HK-2 (cell line): ENCODE data around the gene FHOD3.
A peak's percentile ranks its signal among the peaks of the same experiment; 100 is the strongest.

Experiments
- DNase-seq: peaks from one replicate; pipeline ENCODE4 v3.0.0-alpha.2; 2018; ENCODE audit not compliant: unreplicated experiment

FHOD3 gene

DNA sequence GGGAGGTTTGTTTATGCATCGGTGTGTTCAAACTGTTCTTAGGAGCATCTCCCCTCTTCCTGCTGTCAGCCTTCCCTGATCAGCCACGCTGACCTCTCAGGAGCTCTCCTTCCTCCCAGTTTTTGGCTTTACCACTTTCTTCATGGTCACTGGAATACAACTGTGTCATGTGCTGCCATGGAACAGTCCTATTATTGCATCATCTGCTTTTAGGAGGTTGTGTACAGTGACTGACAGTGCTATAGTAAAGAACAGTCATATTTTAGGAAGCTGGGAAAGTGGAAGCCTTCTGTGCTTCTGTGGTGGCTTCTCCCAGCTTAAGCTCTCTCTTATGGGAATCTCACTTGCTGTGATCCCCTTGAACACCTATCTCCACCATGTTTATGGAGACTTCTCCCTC lies 365.8 kb downstream of the FHOD3 start:
- DNase-seq: no peak

GRCh38 chr18:36665952-36666351 lies 368.4 kb downstream of the FHOD3 start:
- no peak for DNase-seq

GRCh38 chr18:36667811-36668210 lies 370.3 kb downstream of the FHOD3 start:
- DNase-seq: no peak

DNA sequence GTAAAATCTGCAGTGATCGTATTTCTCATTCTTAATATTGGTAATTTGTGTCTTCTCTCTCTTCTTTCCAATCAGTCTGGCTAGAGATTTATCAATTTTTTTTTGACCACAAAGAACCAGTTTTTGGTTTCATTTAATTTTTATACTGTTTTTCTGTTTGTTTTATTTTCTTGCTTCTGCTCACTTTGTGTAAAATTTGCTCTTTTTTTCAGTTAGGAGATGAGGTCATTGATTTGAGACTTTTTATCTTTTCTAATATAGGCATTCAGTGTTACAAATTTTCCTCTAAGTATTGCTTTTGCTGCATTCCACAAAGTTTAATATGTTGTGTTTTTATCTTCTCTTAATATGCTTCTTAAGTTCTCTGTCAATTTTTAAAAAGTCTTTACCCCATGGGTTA lies 370.8 kb downstream of the FHOD3 start:
- DNase-seq: no peak

GRCh38 chr18:36672437-36673344 lies 375.2 kb downstream of the FHOD3 start:
- DNase-seq: no peak

DNA sequence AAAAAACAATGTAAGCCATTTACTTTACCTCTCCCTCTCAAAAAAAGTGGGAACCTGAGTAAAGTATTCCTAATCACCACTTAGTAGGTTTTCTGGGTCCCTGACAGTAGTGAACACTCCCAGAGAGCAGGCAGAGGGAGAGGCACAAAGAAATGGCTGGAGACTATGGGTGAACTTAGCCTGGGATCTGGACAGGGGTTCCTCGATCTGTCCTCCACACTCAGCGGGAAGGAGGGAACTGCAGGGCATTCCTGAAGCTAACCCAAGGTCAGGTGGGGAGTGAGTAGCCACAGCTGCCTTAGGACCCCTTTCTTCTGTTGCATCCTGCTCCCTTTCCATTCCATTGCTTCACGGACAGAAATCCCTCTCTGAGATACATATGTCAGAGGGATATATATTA lies 375.9 kb downstream of the FHOD3 start:
- no peak for DNase-seq

DNA sequence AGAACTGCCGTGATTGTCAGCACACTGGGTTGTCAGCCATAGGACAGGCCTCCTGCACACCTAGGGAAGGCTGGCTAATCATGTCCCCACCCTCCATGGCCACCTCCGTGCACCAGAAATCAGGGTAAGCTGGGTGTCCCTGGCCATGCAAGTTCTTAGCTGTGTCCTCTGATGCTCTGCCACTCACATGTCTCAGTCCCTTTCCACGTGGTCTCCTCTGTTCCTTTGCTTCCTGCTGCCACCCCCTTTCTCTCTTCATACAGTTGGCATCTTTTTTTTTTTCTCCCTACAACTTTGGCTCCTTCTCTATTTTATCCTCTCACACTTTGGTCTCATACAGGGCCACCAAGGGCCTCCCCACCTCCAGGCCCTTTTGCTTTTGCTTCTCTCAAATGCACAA lies 377.6 kb downstream of the FHOD3 start:
- DNase-seq: no peak

GRCh38 chr18:36675542-36675941 lies 378.0 kb downstream of the FHOD3 start:
- DNase-seq: no peak

GRCh38 chr18:36676629-36677028 lies 379.1 kb downstream of the FHOD3 start:
- no peak for DNase-seq

DNA sequence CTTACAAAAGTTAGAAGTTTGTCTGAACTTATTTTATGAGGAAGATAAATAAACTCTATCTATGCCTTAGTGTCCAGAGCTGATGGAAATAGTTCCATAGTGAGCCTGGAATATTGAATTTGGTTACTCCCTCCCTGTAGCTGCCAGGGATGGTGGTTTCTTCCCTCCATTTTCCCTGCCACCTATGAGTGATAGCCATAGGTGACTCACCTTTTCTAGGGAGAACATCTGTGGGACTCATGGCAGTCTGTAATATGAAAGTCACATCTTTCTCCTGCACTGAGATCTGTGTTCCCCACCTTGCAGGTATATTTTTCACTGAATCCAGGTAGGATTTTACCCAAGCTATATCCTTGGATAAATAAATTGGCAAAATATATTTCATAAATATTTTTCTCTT lies 382.5 kb downstream of the FHOD3 start:
- no peak for DNase-seq

GRCh38 chr18:36685580-36685979 lies 388.1 kb downstream of the FHOD3 start:
- DNase-seq: no peak

DNA sequence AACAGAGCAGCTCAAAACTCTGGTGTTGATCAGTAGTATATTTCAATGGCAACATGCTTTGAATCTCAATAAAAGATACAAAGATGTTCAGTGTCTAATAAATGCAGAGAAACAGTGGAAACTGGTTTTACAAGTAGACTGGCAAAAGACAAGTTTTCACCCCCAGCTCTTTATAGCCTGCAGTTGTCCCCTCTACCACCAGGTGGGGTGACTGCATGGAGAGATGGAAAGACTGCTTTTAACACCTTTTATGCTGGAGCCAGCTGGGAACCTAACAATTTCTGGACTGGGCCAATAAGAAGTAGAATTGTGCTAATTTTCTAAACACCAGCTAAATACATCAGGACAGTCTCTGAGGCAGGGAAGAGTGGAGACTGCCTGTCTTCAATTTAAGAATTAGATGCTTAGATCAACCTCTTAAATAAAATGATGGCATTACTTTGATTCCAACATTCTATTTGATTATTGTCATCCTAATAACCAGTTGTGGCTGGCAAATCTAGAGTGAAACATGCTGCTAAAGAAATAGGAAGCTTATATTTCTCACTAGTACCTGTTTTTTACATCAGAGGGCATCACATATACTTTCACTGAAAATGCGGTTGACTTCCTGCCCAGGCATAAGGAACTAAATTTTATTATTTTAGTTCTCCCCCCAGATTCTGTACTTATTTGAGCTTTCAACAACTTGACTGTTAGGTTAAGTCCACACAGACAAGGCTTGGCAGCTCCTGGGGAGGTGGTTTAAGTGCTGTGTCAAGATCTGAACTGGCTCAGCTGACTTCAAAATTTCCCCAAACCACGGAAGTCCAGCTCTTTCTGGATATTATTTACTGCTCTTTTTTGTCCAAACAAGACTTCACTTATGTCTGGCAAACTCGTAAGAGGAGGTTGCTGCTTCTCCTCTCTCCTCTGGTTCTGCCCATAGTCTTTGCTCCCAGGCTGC lies 390.8 kb downstream of the FHOD3 start:
- peak; percentile 39 for DNase-seq

- no peak for DNase-seq
Measured at GRCh38 chr18:36692371-36692770, 394.9 kb downstream of the FHOD3 start.

DNA sequence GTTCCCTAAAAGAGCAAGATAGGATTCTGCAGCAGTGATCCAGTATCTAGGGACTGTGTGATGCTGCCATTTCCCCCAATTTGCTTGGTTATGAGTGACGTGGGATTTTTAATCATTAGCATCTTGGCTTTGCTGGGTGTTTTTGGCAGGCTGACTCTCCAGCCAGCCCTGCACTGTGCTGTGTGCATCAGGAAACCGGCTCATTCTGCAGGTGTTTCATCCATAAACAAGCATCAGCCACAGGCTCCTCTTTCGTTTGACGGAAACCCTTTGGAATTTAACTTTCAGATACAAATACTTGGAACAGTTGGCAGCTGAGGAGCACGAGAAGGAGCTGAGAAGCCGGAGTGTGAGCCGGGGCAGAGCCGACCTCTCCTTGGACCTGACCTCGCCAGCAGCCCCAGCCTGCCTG lies 395.4 kb downstream of the FHOD3 start:
- DNase-seq: no peak

GRCh38 chr18:36693931-36694620 lies 396.6 kb downstream of the FHOD3 start:
- no peak for DNase-seq

GRCh38 chr18:36695806-36696205 lies 398.3 kb downstream of the FHOD3 start:
- no peak for DNase-seq

- peak; percentile 7 for DNase-seq
Measured at GRCh38 chr18:36697905-36698304, 400.4 kb downstream of the FHOD3 start.

- no peak for DNase-seq
Measured at GRCh38 chr18:36700955-36701354, 403.4 kb downstream of the FHOD3 start.

DNA sequence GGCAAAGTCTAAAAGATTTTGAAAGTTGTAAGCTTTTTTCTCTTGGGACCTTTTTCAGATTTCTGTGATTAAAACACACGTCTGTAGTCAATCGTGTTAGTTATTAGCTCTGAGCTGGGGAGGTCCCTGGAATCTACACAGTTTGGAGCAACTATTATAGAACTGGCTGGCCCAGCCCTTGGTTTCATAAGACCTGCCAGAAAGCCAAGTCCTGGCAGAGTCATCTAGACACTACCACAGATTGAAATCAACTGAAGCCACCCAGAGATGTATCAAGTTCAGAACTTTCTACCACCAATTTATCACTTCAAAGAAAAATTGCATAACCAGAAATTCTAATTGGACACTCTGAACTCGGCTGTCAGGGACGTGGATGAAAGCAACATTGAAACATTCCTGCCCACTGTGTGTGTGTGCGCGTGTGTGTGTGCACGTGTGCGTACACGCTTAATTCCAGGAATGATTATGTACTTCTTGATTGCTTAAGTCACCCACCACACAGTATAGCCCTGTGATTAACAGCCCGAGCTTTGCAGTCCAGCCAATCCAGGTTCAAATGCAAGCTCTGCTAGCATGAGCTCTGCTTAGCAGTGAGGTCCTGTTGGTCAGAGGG lies 405.0 kb downstream of the FHOD3 start:
- DNase-seq: no peak

DNA sequence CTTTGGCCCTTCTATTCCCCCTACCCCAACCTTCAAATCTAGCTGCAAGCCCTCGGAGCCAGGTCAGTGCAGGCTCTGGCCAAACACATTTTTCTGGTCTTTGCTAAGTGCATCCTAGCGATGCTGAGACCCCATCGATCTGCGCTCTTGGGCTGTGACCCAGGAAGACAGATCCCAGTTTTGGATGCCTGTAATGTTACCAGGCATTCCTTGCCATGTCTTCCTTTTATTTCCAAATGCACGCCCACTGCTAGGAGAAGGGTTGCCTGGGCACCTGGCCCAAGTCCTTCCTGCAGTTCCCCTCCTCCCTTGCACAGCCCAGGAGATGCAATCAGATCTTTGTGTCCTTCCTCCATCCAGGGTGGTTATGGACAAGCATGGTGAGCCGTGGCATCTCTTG lies 406.6 kb downstream of the FHOD3 start:
- no peak for DNase-seq

DNA sequence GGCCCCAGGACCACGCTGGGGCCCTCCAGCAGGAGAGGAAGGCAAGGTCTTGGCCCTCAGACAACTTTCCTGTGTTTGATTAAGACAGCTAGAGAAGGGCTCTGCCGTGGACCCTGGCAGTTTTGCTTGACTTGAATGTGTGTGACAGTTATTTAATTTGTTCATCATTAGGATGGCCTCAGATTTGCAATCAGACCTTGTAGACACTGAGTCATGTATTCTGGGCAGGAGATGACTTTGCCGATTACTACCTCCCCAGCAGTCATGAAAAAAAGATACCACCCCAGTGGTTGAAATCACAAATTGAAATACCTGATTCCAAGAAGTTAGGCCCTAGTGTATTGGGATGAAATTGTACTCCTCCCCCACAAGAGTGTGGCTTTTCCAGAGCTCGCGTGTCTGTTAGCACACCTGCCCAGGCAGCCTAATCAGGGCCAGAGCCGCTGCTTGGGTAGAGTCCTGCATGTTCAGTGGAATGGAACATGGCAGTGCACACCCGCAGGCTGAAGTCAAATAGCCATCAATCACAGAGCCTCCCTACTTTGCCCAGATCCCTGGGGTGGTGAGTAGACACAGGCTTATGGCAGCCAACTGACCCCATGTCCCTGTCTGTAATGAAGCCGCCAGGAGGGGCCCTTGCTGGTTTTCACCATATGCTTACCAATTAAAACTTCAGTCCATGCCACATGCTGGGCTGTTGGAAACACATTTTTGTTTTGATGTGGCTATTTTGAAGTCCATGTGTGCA lies 408.8 kb downstream of the FHOD3 start:
- DNase-seq: no peak
